Activated T-cell treated with anti-CD3 and anti-CD28 coated beads, Interleukin-2, amount 50 U/mL, for 4 hours (primary cell): ENCODE data around the gene RCOR1. TPM values are rescaled to one million over a fixed set of nuclear protein-coding genes. Genes with fewer than 3 reads are reported as not detected.
A peak's percentile ranks its signal among the peaks of the same experiment; 100 is the strongest.
"Not testable (repeated sequence)": the region's sequence is repeated elsewhere in the genome, so short reads cannot be mapped to it uniquely, and the experiment has no call there.

Experiments
- ATAC-seq, 2 donors: fragments of 200-7000 bp; cut with Tn5 transposase; one replicate each; pipeline ENCODE4 v1.10.0; 2021
- DNase-seq: peaks from one replicate; pipeline ENCODE4 v3.0.0-alpha.2; 2020
- H3K27me3 Mint-ChIP-seq: one replicate; pipeline ENCODE4 v1.8.0; 2021; ENCODE audit warnings: low read depth, mixed read lengths
- H3K36me3 Mint-ChIP-seq: one replicate; pipeline ENCODE4 v1.8.0; 2022; ENCODE audit warnings: mixed read lengths; ENCODE audit not compliant: insufficient read depth
- H3K4me1 Mint-ChIP-seq: one replicate; pipeline ENCODE4 v1.8.0; 2021; ENCODE audit warnings: low read depth, mixed read lengths
- H3K4me3 Mint-ChIP-seq: one replicate; pipeline ENCODE4 v1.8.0; 2021; ENCODE audit warnings: mild to moderate bottlenecking, moderate library complexity, mixed read lengths
- H3K9me3 Mint-ChIP-seq: one replicate; pipeline ENCODE4 v1.8.0; 2021; ENCODE audit warnings: mixed read lengths
- total RNA-seq, 3 donors: library from RNA; stranded (reverse); gene quantifications; one replicate each; pipeline ENCODE4 v1.2.1, GENCODE V29; 2021

The RCOR1 gene
- 10 to 100 TPM; 12.5 to 14.7 (median 13.9) TPM for total RNA-seq

DNA sequence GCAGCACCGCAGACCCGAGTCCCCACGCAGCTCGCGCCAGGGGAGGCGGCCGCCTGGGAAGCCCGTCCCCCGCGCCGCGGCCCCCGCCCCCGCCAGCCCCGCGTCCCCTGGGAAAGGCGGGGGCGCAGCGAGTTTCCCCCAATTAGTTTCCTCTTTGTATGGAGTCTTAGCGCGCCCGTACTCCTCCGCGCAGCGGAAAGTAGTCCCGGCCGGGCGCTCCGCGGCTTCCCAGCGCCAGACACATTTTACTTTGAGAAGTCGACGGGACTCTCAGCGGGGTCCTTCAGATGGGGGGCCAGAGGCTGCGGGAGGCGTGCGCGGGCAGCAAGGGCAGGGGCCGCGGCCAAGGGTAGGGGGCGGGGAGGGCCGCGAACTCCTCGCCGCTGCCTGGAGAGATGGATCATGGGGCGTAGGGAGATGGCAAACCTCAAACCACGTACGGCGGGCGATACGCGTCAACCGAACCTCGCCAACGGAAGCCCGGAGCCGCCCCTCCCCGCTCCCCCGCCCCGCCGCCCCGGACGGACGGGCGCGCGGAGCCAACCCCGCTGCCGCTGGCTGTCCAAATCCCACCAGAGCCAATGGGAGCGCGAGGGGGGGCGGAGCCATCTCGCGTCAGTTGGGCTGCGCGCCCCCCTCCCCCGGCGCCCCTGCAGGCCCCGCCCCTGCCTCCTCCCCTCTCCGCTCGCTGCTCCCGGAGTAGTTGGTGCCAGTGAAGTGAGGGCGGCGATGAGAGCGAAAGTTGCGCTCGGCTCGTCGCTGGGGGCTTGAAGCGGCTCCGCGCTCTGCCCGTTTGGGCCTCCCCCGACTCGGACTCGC lies at the start of gene RCOR1:
TSS of gene RCOR1 (plus strand) at position 706 of the 819 bp plus-strand sequence. CDS start 238 bp downstream, outside the sequence.
- H3K4me1 Mint-ChIP-seq = peaks cover 30% of the 10 kb centered on the region
- DNase-seq = peak; percentile 98
- no peaks in the 10 kb centered on the region for H3K27me3 Mint-ChIP-seq

GRCh38 chr14:102544046-102544746 lies 48.3 kb upstream of the RCOR1 start:
- no peaks in the 10 kb centered on the region for H3K9me3 Mint-ChIP-seq
- H3K4me1 Mint-ChIP-seq = no peaks in the 10 kb centered on the region
- no peak for DNase-seq
- H3K27me3 Mint-ChIP-seq = peaks cover 32% of the 10 kb centered on the region
- peak overlapping the region; percentile 20 for H3K4me3 Mint-ChIP-seq
- no peak for ATAC-seq
- H3K36me3 Mint-ChIP-seq = no peaks in the 10 kb centered on the region

More for the DNA sequence above, at the start of gene RCOR1:
- Mint-ChIP-seq H3K4me3 (peak within 1 kb of the TSS; percentile 91), H3K9me3 (no peaks in the 10 kb centered on the region), H3K36me3 (no peaks in the 10 kb centered on the region)
- ATAC-seq = peak; percentile 88 to 91

DNA sequence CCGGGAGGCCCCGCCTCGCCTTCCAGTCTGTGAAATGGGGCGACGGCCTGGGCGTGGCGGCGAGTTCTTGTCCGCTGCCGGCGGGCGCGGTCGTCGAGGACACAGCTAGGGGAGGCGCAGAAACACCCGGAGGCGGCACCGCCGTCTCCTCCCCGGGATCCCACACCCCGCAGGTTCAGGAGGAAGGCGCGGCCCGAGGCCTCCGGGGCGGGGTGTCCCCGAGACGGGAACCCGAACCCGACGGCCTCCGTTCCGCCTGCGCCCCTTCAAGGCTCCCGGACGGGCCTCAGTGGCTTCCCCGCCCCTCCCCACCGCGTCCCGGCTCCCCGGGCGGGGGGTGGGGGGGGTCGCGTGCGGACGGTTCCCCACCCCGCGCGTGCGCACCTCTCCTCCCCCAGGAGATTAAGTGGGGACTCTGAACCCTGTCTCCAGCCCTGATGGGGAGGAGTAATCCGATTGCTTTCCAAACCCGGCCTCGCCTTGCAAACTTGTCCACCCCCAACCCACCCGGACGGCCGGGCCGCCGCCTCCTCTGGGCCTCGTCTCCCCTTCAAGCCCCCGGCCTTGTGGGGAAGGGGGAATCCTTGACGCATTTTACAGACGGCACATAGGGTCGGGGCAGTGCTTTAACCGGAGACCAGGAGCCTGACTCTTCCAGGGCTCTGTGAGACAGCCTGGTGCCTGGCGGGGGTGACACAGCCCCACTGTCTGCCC lies 47.5 kb upstream of the RCOR1 start:
- DNase-seq = no peak
- no peaks in the 10 kb centered on the region for H3K36me3 Mint-ChIP-seq
- H3K27me3 Mint-ChIP-seq = peaks cover 32% of the 10 kb centered on the region
- H3K4me3 Mint-ChIP-seq = peak overlapping the region; percentile 43
- ATAC-seq = peak; percentile 68 to 71
- H3K4me1 Mint-ChIP-seq = no peaks in the 10 kb centered on the region
- H3K9me3 Mint-ChIP-seq = no peaks in the 10 kb centered on the region

- Mint-ChIP-seq H3K27me3 (peaks cover 35% of the 10 kb centered on the region), H3K9me3 (no peaks in the 10 kb centered on the region), H3K4me3 (peak overlapping the region; percentile 43), H3K4me1 (no peaks in the 10 kb centered on the region), H3K36me3 (no peaks in the 10 kb centered on the region)
- DNase-seq (no peak), ATAC-seq (no peak)
Measured at GRCh38 chr14:102545461-102546265, 46.8 kb upstream of the RCOR1 start.

DNA sequence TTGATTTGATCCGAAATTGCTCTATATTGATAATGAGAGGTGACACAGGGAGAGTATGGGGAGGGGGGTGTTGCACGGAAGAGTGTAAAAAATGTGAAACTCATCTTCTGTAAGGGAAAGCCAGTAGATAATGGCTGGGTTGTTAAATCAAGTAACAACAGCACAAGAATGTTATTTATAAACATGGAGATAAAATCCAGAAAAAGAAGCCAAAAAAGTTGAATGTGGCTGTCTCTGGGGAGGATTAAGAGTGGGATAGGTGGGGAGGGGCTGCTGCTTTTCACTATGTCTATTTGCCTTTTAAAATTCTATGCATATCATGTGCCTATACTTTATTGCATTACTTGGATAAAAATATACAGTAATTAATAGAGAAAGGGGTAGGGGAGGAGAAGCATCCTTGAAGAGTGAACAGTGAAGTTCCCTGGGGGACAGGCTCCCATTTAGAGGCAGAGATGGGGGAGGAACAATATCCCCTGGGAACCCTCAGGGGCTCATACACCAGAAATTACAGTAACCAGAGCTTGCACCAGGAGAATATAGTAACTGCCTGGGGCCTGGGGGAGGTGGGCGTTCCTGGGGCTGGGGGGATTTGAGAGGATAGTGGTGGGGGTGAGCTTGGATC lies 43.7 kb upstream of the RCOR1 start:
- H3K27me3 Mint-ChIP-seq = peaks cover 31% of the 10 kb centered on the region
- H3K4me3 Mint-ChIP-seq = no peak overlapping the region
- no peaks in the 10 kb centered on the region for H3K36me3 Mint-ChIP-seq
- no peaks in the 10 kb centered on the region for H3K9me3 Mint-ChIP-seq
- ATAC-seq (no peak), DNase-seq (no peak)
- no peaks in the 10 kb centered on the region for H3K4me1 Mint-ChIP-seq

- H3K27me3 Mint-ChIP-seq = peaks cover 17% of the 10 kb centered on the region
- DNase-seq = not testable (repeated sequence)
Measured at GRCh38 chr14:102550927-102551401, 41.5 kb upstream of the RCOR1 start.

GRCh38 chr14:102551995-102552705 lies 40.3 kb upstream of the RCOR1 start:
- H3K4me3 Mint-ChIP-seq = no peak overlapping the region
- ATAC-seq (no peak), DNase-seq (no peak)
- peaks cover 8% of the 10 kb centered on the region for H3K27me3 Mint-ChIP-seq
- no peaks in the 10 kb centered on the region for H3K9me3 Mint-ChIP-seq
- no peaks in the 10 kb centered on the region for H3K36me3 Mint-ChIP-seq
- H3K4me1 Mint-ChIP-seq = peaks cover 3% of the 10 kb centered on the region

More at GRCh38 chr14:102550927-102551401, 41.5 kb upstream of the RCOR1 start:
- H3K4me3 Mint-ChIP-seq, H3K4me1 Mint-ChIP-seq, H3K9me3 Mint-ChIP-seq, H3K36me3 Mint-ChIP-seq, ATAC-seq: not testable (repeated sequence)

GRCh38 chr14:102554821-102555819 lies 37.3 kb upstream of the RCOR1 start:
- peaks cover 3% of the 10 kb centered on the region for H3K4me1 Mint-ChIP-seq
- peaks cover 3% of the 10 kb centered on the region for H3K27me3 Mint-ChIP-seq
- peak; percentile 44 for DNase-seq
- ATAC-seq = peak; percentile 88
- no peaks in the 10 kb centered on the region for H3K9me3 Mint-ChIP-seq
- H3K4me3 Mint-ChIP-seq = peak overlapping the region; percentile 73
- H3K36me3 Mint-ChIP-seq = no peaks in the 10 kb centered on the region

DNA sequence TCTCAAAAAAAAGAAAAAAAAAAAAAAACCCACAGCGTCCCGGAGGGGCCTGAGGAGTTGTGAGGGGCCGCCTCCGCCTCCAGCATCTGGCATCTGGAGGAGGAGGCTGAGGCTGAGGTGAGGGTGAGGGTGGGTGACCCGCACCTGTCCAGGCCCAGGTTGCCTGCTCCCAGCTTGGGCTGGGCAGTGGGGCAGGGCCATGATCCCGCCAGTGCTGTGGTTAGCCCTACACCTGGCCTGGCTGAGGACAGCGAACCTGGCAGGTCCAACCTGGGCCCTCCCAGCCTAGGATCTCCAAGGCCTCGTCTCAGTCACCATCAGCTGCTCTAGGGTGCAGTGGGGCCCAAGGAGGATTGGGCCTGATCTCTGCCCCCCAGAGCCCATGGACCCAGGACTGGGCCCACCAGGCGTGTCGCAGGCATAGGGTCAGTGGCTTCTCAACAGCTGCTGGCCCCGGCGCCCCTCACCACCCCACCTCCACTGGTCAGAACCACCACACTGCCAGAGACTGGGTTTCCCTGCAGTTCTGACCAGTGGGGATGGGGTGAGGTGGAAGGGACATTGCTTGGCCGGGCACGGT lies 36.3 kb upstream of the RCOR1 start:
- H3K36me3 Mint-ChIP-seq = no peaks in the 10 kb centered on the region
- H3K4me3 Mint-ChIP-seq = no peak overlapping the region
- ATAC-seq = no peak
- no peaks in the 10 kb centered on the region for H3K27me3 Mint-ChIP-seq
- no peak for DNase-seq
- peaks cover 3% of the 10 kb centered on the region for H3K4me1 Mint-ChIP-seq
- no peaks in the 10 kb centered on the region for H3K9me3 Mint-ChIP-seq

- ATAC-seq = no peak
- Mint-ChIP-seq H3K36me3 (no peaks in the 10 kb centered on the region), H3K4me3 (no peak overlapping the region), H3K9me3 (no peaks in the 10 kb centered on the region), H3K4me1 (peaks cover 3% of the 10 kb centered on the region), H3K27me3 (no peaks in the 10 kb centered on the region)
- DNase-seq = no peak
Measured at GRCh38 chr14:102557434-102558226, 34.8 kb upstream of the RCOR1 start.

DNA sequence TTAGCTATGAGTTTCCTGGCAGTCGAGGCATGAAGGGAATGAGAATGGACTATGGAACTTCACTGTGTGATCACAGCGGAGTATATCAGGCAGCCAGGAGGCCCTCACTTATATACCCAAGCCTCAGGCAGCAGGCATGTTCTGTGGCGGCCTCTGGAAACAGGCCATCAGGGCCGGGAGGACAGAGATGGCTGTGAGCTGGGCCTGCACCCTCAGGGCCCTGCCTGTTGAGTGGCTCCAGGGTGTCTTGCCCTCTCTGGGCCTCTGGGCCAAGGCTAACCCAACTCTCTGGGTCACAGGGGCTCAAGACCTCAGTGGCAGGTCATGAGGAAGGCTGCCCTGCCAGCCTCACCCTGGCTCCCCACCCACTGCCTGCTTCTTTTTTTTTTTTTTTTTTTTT lies 33.9 kb upstream of the RCOR1 start:
- peaks cover 3% of the 10 kb centered on the region for H3K4me1 Mint-ChIP-seq
- no peaks in the 10 kb centered on the region for H3K9me3 Mint-ChIP-seq
- DNase-seq = no peak
- no peak overlapping the region for H3K4me3 Mint-ChIP-seq
- H3K27me3 Mint-ChIP-seq = no peaks in the 10 kb centered on the region
- H3K36me3 Mint-ChIP-seq = no peaks in the 10 kb centered on the region
- no peak for ATAC-seq
